ENCODE measurements around the gene ABITRAM. TPM values are rescaled to one million over a fixed set of nuclear protein-coding genes. Genes with fewer than 3 reads are reported as not detected.

ABITRAM gene
- total RNA-seq, 1 experiment from 2014 or later, result 6.4 TPM

- CTCF ChIA-PET, result no interaction called here
- BruUV-seq (replicated peaks), result no TSS peak
These were observed 23.8 kb upstream of the ABITRAM start for GRCh38 chr9:108910402-108910801.

DNA sequence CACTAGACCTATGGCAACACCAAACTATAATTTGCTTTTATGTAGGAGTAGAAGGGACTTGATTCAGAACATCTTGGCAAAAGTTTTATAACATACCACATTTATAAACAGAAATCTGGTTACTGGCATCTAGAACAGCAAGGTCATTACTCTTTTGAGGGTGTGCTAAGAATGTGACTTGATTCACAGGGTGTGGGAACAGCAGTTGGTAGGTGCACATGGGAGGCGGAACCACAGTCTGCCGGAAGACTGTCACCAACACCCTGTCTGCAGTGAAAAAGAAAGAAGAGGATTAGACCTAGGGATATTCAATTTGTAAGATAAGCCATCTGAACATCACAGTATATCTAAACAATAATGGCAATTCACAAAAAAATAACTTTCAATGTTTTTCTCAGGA is 23.3 kb upstream of the ABITRAM start:
- ChIA-PET POLR2A (no interaction called here), CTCF (no interaction called here)
- in situ Hi-C loops (cut with HindIII; ENCODE audit: low pct_unique_long_range_greater_than_20kb, low sequenced_read_pairs) (no loop called here), intact Hi-C loops (cut with micrococcal nuclease; ENCODE audit: unreplicated experiment) (no loop called here)
- H3K4me3 ChIP-seq (ENCODE audit: low read depth in 2 of 2, low read length in 2 of 2), result no peak overlapping the region
- peaks cover 5% of the 10 kb centered on the region for H3K36me3 ChIP-seq (ENCODE audit: control insufficient read depth, insufficient read depth, low read length)
- H3K9me3 ChIP-seq (ENCODE audit: control insufficient read depth, insufficient read depth, low read depth, low read length), result no peaks in the 10 kb centered on the region
- DNase-seq (ENCODE audit: low read depth, low spot score) (no peak), ATAC-seq (no peak)
- H3K4me1 ChIP-seq (ENCODE audit: control insufficient read depth, insufficient read depth, low read length), result no peaks in the 10 kb centered on the region
- no peak overlapping the region for H3K27ac ChIP-seq (ENCODE audit: low read length)
- TF ChIP-seq POLR2AphosphoS5 (IDR thresholded peaks at IDR 0.05; ENCODE audit: low read depth, low read length) (no peak), TCF7L2 (IDR thresholded peaks at IDR 0.05; ENCODE audit: low read depth, low read length) (no peak), SIN3A (IDR thresholded peaks at IDR 0.05; ENCODE audit: borderline replicate concordance, insufficient read depth, low read depth, low read length) (no peak), REST (IDR thresholded peaks at IDR 0.05; ENCODE audit: insufficient read depth in 1 of 2, low read depth in 2 of 2, low read length in 1 of 2) (no peak)
- TF ChIP-seq, protein P1, sequence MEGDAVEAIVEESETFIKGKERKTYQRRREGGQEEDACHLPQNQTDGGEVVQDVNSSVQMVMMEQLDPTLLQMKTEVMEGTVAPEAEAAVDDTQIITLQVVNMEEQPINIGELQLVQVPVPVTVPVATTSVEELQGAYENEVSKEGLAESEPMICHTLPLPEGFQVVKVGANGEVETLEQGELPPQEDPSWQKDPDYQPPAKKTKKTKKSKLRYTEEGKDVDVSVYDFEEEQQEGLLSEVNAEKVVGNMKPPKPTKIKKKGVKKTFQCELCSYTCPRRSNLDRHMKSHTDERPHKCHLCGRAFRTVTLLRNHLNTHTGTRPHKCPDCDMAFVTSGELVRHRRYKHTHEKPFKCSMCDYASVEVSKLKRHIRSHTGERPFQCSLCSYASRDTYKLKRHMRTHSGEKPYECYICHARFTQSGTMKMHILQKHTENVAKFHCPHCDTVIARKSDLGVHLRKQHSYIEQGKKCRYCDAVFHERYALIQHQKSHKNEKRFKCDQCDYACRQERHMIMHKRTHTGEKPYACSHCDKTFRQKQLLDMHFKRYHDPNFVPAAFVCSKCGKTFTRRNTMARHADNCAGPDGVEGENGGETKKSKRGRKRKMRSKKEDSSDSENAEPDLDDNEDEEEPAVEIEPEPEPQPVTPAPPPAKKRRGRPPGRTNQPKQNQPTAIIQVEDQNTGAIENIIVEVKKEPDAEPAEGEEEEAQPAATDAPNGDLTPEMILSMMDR (IDR thresholded peaks at IDR 0.05), result no peak
- BruUV-seq (replicated peaks), result no TSS peak
- no peaks in the 10 kb centered on the region for H3K27me3 ChIP-seq (ENCODE audit: control insufficient read depth, insufficient read depth, low read length)

More at GRCh38 chr9:108910402-108910801, 23.8 kb upstream of the ABITRAM start:
- TF ChIP-seq, protein P1 (IDR thresholded peaks at IDR 0.05), result no peak
- TF ChIP-seq REST (IDR thresholded peaks at IDR 0.05; ENCODE audit: insufficient read depth in 1 of 2, low read depth in 2 of 2, low read length in 1 of 2), result no peak
- no peak for TF ChIP-seq TCF7L2 (IDR thresholded peaks at IDR 0.05; ENCODE audit: low read depth, low read length)
- TF ChIP-seq SIN3A (IDR thresholded peaks at IDR 0.05; ENCODE audit: borderline replicate concordance, insufficient read depth, low read depth, low read length), result no peak
- no peak for TF ChIP-seq POLR2AphosphoS5 (IDR thresholded peaks at IDR 0.05; ENCODE audit: low read depth, low read length)
- ATAC-seq (no peak), DNase-seq (ENCODE audit: low read depth, low spot score) (no peak)
- in situ Hi-C loops (cut with HindIII; ENCODE audit: low pct_unique_long_range_greater_than_20kb, low sequenced_read_pairs), result no loop called here
- peaks cover 5% of the 10 kb centered on the region for H3K36me3 ChIP-seq (ENCODE audit: control insufficient read depth, insufficient read depth, low read length)
- H3K27ac ChIP-seq (ENCODE audit: low read length), result no peak overlapping the region
- no peaks in the 10 kb centered on the region for H3K27me3 ChIP-seq (ENCODE audit: control insufficient read depth, insufficient read depth, low read length)
- H3K4me1 ChIP-seq (ENCODE audit: control insufficient read depth, insufficient read depth, low read length), result no peaks in the 10 kb centered on the region
- H3K9me3 ChIP-seq (ENCODE audit: control insufficient read depth, insufficient read depth, low read depth, low read length), result no peaks in the 10 kb centered on the region
- no peak overlapping the region for H3K4me3 ChIP-seq (ENCODE audit: low read depth in 2 of 2, low read length in 2 of 2)
- intact Hi-C loops (cut with micrococcal nuclease; ENCODE audit: unreplicated experiment), result no loop called here
- POLR2A ChIA-PET, result no interaction called here
